Activated naive CD4-positive, alpha-beta T cell treated with anti-CD3 and anti-CD28 coated beads, Interleukin-2, amount 50 U/mL, for 16 hours (primary cell): ENCODE measurements around the gene EHBP1.

Experiments
- DNase-seq: peaks from one replicate; pipeline ENCODE4 v3.0.0-alpha.2; 2020

EHBP1 gene

GRCh38 chr2:62785810-62786597 lies 80.5 kb downstream of the EHBP1 start:
- no peak for DNase-seq

GRCh38 chr2:62787386-62787785 lies 81.9 kb downstream of the EHBP1 start:
- no peak for DNase-seq

GRCh38 chr2:62789518-62789917 lies 84.0 kb downstream of the EHBP1 start:
- DNase-seq = no peak

- DNase-seq = no peak
Measured at GRCh38 chr2:62789918-62790317, 84.4 kb downstream of the EHBP1 start.

GRCh38 chr2:62792408-62792807 lies 86.9 kb downstream of the EHBP1 start:
- no peak for DNase-seq

GRCh38 chr2:62793213-62793612 lies 87.7 kb downstream of the EHBP1 start:
- DNase-seq = no peak

- DNase-seq = no peak
Measured at GRCh38 chr2:62794791-62795190, 89.3 kb downstream of the EHBP1 start.

GRCh38 chr2:62795341-62795740 lies 89.8 kb downstream of the EHBP1 start:
- no peak for DNase-seq

- no peak for DNase-seq
Measured at GRCh38 chr2:62797107-62797506, 91.6 kb downstream of the EHBP1 start.

GRCh38 chr2:62800618-62801017 lies 95.1 kb downstream of the EHBP1 start:
- no peak for DNase-seq

GRCh38 chr2:62801110-62801509 lies 95.6 kb downstream of the EHBP1 start:
- DNase-seq = no peak

- no peak for DNase-seq
Measured at GRCh38 chr2:62801814-62802523, 96.5 kb downstream of the EHBP1 start.

GRCh38 chr2:62803961-62804360 lies 98.4 kb downstream of the EHBP1 start:
- DNase-seq = no peak

GRCh38 chr2:62806231-62806630 lies 100.7 kb downstream of the EHBP1 start:
- no peak for DNase-seq

- DNase-seq = no peak
Measured at GRCh38 chr2:62808554-62808953, 103.0 kb downstream of the EHBP1 start.

GRCh38 chr2:62811086-62811485 lies 105.6 kb downstream of the EHBP1 start:
- DNase-seq = no peak

GRCh38 chr2:62811972-62812371 lies 106.5 kb downstream of the EHBP1 start:
- no peak for DNase-seq

GRCh38 chr2:62812921-62813825 lies 107.7 kb downstream of the EHBP1 start:
- no peak for DNase-seq

GRCh38 chr2:62814123-62814522 lies 108.6 kb downstream of the EHBP1 start:
- DNase-seq = no peak

- DNase-seq = no peak
Measured at GRCh38 chr2:62817348-62817747, 111.8 kb downstream of the EHBP1 start.

GRCh38 chr2:62817995-62818713 lies 112.6 kb downstream of the EHBP1 start:
- DNase-seq = no peak

- DNase-seq = no peak
Measured at GRCh38 chr2:62822549-62822948, 117.0 kb downstream of the EHBP1 start.

GRCh38 chr2:62824388-62824787 lies 118.9 kb downstream of the EHBP1 start:
- DNase-seq = no peak
